GM19467 (cell line): ENCODE results near the gene UBL5.
"Not testable (repeated sequence)": the region's sequence is repeated elsewhere in the genome, so short reads cannot be mapped to it uniquely, and the experiment has no call there.

Source experiments
- ATAC-seq: cut with Tn5 transposase; IDR thresholded peaks from one replicate; pipeline ENCODE4 v1.9.1; 2021; ENCODE audit warnings: mild to moderate bottlenecking, moderate library complexity; ENCODE audit not compliant: unreplicated experiment

The UBL5 gene

DNA sequence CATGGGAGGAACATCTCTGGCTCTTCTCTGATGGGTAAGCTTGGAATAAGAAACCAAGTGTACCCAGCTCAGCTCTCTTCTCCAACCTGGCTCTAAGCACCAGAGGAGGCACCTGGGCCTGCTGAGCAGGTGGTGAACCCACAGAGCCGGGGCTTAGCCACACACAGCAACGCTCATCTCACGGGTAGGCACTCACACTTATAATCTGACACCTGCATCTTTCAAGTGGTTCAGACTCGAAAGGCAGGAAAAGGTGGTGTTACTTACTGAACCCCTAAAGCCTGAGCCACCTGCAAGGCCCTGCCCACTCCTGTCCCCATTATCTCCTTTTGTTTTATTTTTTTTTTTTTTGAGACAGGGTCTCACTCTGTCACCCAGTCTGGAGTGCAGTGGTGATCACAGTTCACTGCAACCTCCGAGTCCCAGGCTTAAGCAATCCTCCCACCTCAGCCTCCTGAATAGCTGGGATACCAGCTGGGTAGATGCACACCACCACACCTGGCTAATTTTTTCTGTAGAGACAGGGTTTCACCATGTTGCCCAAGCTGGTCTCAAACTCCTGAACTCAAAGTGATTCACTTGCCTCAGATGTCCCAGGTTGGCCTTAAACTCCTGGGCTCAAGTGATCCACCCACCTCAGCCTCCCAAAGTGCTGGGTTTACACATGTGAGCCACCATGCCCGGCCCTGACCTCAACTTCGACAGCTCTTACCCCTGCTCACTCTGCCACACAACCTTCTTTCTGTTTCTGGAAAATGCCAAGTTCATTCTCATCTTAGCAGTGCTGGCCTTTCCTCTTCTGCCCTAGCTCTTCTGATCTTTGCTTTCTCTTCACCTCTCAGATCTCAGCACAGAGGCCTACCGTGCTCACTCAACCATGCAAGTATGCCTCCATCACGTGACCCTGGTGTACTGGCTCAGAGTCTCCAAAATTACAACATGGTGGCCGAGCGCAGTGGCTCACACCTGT lies 18.6 kb upstream of the UBL5 start:
- ATAC-seq = no peak

DNA sequence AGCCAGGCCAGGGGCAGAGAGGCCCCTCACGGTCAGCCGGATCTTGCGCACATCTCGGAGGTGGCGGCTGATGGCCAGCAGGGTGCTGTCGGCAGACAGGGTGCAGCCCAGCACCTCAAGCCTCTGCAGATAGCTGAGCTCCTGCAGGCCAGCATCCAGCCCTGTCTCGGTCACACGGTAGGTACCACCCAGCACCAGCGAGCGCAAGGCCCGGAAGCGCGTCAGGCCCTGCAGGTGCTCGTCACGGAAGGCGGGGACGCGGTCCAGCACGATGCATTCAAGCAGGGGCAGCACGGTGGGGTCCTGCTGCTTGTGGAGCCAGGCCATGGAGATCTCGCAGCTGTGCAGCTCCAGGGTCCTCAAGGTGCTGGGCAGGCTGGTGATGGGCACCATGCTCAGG lies 16.6 kb upstream of the UBL5 start:
- ATAC-seq = no peak

DNA sequence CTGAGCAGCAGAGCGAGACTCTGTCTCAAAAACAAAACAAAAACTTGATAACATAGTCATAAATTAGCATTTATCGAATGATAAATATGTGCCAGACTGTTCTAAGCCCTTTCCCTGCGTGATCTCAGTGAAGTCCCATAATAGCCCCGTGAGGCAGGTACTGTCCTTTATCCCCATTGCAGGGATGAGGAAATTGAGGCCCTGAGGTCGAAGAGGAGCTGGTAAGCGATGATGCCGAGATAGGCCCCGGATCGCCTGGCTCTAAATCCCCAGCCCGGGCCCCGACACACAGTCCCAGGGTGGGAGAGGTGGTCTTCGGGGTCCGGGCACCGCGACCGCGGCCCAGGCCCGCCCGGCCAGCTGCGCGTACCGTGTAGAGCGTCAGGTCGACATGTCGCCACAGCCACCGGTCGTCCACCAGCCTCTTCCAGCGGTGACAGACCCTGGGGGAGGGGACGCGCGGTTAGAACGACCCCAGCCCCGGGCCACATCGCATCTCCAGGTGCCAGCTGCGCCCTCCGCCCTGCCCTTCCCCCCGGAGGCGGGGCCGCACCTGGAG lies 9.5 kb upstream of the UBL5 start:
- no peak for ATAC-seq

DNA sequence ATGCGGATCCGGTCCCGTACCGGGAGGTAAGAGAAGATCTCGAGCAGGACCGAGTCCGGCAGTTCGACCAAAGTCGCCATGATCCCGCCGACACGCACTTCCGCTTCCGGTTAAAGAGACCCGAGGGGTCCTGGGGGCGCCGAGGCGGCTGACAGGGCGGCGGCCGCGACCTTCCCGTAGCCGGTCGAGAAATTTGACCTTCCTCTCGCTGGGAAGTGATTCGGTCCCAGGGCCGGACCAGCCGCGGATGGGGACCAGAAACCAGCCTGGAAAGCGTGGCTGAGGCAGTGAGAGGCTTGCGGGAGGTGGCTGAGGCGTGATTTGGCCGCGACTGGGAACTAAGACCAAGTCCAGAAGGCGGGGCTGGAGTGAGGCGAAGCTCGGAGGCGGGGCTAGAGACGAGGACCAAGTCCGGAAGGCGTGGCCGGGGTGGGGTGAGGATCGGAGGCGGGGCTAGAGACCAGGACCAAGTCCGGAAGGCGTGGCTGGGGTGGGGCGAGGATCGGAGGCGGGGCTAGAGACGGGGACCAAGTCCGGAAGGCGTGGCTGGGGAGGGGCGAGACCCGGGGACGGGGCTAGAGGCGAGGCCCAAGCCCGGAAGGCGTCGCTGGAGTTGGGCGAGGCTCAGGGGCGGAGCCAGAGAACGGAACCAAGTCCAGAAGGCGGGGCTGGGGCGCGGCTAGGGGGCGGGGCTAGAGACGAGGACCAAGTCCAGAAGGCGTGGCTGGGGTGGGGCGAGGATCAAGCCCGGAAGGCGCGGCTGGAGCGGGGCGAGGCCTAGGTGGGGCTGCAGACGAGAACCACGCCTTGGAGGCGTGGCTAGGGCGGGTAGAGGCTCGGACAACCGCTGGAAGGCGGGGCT lies 8.8 kb upstream of the UBL5 start, which contains the start of gene FBXL12:
Gene FBXL12 (minus strand): TSS at position 346 of the 862 bp plus-strand sequence. CDS start 266 bp downstream, at position 80.
- ATAC-seq = peak; percentile 89

DNA sequence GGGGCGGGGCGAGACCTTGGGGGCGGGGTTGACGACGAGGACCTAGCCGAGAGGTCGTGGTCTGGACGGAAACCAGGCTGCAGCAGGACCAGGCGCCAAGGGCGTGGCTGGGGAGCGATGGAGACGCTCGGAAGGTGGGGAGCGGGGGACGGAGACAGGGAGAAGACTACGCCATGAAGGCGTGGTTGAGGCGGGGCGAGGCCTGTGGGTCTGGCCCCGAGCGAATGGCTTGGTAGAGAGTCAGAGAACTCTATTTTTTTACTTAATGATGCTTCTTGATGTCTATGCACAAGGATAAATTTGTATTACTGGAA lies 8.2 kb upstream of the UBL5 start:
- no peak for ATAC-seq

DNA sequence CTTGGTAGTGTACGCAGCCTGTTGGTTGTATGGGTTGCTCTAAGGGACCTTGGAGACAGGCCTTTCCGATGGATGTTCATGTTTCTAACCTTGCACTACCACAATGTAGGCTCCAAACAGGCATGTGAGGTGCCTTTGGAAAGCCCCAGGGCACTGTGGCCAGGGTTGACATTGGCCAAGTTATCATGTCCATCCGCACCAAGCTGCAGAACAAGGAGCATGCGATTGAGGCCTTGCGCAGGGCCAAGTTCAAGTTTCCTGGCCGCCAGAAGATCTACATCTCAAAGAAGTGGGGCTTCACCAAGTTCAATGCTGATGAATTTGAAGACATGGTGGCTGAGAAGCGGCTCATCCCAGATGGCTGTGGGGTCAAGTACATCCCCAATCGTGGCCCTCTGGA lies 7.7 kb upstream of the UBL5 start:
- not testable (repeated sequence) for ATAC-seq

DNA sequence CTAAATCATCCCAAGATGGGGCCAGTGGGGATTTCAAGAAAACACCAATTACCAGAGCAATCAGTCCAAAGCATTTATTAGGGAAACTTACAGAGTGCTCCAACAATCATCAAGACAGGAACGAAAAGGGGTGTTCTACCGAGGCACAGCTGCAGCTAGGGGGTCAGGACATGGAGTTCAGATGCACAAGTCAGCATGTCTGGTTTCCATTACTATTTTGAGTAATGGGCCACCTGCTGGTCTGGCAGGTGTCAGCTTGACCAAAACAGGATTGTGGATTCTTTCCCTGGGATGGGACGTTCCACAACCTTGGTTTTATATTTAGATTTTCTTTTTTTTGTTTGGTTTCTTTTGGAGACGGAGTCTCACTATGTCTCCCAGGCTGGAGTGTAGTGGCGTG lies 3.9 kb upstream of the UBL5 start:
- ATAC-seq = no peak

DNA sequence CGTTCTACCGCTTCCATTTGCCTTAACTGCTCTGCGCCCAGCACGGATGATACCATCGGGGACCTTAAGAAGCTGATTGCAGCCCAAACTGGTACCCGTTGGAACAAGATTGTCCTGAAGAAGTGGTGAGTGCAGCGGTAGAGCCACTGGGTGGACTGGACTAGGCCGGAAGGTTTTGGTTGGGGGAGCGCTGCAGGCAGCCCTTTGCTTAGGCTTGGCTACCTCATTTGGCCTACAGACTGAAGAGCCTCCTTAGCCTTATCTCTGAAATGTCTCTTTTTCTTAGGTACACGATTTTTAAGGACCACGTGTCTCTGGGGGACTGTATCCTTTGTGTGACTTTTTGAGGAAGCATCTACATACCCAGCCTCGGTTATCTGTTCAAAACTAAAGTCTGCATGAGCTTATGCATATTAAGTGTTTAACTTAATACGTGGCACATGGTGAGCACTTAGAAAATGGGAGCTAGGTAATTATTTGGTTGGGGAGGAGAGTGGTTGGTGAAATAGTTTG lies 889 bp downstream of the UBL5 start:
- ATAC-seq = no peak

DNA sequence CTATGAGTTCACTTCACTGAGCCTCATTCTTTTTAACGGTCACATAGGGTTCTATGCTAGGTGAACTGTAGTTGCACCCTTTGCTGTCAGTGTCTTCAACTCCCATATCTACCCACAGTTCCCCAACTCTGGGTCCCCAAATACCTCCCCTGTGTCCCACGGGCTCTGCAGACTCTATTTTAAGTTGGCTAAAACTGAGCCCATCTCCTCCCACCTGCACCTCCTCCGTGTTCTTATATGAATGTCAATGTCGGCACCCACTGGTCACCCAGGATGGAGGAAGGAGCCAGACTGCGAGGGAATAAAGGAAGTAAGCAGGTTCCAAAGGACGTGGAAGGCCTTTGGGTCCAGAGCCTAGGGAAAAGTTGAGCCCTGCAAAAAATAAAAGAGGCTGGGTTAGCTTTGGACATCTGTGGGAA lies 6.6 kb downstream of the UBL5 start:
- no peak for ATAC-seq

DNA sequence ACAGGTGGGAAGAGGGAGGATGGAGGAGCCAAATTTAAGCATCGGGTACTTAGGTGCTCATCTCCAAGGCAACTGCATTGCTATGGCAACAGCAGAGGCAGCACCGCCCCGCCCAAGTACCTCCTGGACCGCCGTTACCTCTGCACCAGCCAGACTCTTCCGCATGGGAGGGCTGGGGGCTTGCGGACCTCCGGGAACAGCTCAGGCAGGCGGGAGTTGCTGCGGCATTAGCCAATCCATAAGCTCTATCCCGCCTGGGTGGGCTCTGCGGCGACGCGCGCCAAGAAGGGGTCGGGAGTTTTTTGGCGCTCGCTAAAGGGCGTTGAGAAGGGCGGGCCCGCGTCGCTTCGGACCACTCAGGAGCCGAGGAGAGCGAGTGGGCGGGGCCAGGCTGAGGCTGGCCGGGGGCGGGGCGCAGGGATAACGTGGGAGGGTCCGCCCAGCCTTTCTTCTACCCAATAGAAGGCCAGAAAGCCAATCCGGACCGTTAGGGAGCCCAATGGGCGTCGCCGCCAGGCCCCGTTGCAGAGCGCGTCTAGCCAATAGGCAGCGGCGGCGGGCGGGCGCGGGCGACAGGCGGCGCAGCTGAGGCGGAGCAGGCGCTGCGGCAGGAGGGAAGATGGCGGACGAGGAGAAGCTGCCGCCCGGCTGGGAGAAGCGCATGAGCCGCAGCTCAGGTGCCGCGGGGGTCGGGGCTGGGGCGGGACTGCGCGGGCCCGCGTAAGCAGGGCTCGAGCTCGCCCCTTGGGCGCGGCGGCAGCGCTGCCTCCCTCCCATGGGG lies 7.2 kb downstream of the UBL5 start, which contains the start of gene PIN1:
Gene PIN1 (plus strand): TSS at position 593 of the 781 bp plus-strand sequence. CDS start 27 bp downstream, at position 620.
- peak; percentile 92 for ATAC-seq

DNA sequence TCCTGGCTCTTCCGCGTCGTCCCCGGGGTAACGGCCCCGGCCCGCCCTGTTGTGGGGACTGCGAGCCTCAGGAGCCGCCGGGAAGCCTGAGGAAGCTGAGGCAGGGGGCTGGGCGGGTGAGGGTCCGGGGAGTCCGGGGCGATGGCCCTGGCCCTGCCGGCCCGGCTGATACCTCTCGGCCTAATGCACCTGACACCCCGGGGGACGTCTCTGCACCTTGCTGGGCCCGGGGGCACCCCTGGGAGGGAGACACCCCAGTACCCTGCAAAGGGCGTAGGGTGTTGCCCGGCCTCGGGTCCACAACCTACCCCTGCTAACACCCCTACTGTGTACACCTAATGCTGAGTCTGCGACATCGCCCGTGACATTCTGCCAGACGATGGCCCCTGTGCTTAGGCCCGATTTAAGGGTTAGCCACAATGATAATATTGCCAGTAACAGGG lies 7.8 kb downstream of the UBL5 start:
- no peak for ATAC-seq

DNA sequence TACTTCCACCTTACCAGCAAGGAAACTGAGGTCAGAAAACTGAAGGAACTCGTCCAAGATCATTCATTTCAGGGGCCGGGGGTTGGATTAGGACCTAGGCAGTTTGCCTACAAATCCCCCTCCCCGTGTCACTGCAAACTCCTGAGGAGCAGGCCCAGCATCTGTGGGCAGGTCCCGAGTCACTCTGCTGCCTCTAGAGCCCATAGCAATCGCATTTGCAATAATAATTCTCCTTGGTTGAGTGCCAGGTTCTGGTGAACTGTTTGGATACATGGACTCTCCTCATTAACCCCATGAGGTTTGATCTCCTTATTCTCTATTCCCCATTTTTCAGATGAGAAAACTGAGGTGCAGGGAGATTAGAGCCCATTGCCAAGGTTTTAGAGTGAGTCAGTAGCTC lies 8.3 kb downstream of the UBL5 start:
- ATAC-seq = no peak

DNA sequence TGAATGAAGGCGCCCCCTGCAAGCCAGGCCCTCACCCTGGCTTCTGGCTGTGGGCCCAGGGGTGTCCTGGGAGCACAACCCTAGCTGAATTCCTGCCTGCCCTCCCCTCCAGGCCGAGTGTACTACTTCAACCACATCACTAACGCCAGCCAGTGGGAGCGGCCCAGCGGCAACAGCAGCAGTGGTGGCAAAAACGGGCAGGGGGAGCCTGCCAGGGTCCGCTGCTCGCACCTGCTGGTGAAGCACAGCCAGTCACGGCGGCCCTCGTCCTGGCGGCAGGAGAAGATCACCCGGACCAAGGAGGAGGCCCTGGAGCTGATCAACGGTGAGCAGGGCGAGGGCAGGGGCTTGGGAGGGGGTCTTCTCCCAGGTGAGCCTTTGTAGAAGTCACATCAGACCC lies 10.6 kb downstream of the UBL5 start:
- no peak for ATAC-seq

DNA sequence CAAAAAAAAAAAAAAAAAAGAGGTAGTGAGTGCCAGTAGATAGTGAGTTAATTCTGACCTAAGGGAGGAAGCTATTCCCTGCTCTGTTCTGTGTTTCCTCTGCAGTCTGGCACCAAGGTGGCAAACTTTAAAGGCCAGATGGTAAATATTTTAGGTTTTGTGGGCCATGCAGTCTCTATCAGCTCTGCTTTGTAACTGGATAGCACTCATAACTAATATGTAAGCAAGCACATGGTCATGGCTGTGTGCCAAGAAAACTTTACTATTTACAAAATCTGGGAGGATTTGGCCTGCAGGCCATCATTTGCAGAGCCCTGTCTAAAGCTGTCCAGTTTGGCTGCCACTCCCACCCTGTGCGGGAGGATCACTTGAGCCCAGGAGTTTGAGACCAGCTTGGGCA lies 11.7 kb downstream of the UBL5 start:
- ATAC-seq = no peak

DNA sequence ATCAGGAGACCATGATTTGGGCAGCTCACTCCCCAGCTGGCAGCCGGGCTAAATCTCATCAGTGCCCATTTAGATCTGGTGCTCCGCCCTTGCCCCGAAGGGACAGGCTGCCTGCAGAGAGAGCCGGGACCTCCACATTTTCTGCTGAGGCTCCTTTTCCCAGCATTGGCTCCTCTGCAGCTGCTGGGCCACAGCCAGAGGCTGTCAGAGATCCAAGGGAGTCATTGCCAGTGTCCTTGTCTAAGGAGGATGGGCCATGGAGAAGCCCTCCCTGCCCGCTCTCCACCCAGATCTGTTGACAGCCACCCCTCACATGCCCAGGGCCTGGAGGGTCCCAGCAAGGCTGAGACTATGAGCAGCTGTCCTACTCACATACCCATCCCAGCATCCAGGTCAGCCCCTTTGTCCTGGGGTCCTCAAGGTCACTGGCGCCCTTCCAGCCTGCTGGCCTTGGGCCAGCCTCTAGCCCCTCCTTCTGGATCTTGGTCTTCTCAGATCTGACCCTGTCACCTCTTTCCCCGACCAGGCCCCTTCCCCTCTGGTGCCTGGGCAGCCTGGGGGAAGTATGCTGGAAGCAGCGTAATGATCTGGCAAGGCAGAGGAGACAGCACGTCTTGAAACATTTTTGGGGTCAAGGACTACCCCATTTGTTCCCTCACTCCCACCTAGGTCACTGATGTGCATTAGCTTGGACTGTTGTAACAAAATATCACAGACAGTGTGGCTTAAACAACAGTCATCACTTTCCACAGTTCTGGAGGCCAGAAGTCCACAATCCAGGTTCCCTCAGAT lies 15.3 kb downstream of the UBL5 start:
- no peak for ATAC-seq

DNA sequence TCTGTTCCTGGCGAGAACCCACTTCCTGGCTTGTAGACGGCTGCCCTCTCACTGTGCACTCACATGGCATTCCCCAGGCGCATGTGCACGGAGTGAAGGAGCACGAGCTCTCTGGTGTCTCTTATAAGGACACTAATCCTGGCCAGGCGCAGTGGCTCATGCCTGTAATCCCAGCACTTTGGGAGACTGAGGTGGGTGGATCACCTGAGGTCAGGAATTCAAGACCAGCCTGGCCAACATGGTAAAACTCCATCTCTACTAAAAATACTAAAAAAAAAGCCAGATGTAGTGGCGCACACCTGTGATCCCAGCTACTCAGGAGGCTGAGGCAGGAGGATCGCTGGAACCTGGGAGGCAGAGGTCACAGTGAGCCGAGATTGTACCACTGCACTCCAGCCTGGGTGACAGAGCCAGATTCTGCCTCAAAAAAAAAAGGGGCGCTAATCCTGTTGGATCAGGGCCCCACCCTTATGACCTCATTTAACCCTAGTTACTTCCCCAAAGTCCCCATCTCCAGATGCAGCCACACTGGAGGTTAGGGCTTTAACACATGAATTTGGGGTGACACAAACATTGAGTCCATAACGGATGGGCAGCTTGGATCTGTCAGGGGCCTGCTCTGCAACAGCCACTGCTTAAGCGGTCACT lies 16.0 kb downstream of the UBL5 start:
- not testable (repeated sequence) for ATAC-seq

DNA sequence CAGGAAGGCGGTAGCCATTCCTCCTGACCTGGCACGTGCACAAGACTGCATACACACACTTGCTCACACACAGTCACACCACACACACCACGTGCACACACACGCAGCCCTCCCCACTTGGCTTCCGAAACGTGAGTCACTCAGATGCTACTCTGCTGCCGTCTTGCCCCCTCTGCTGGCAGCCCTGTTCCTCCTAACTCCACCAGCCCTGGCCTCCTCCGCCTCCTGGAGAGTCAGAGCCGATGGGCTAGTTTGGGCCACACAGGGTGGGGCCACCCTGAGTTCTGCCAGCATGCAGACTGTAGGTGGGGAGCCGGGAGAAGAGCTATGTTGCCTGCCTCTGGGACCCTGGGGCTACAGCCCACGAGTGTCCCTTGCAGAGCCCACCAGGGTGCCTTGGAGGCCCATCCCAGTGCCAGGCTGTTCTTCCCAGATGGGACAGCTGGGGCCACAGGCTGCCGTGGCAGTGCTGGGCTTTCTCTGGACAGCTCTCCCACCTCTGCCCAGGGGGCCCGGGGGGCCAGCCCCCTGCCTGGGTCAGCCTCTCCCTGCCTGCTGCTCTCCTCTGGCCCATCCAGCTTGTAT lies 19.5 kb downstream of the UBL5 start:
- no peak for ATAC-seq

DNA sequence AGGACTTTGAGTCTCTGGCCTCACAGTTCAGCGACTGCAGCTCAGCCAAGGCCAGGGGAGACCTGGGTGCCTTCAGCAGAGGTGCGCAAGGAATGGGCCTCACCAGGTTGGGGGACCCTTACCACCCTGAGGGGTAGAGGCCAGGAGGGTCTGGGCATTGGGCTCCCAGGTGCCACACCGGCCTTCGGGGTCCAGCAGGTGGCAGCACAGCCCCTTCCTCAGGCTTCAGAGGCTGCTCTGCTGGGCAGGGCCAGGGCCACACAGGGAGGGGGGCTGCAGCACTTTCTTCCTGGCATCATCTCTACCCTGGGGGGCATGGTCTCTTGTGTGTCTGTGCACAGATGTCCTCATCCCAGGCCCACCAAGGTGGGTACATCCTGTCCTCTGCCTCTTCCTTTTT lies 20.3 kb downstream of the UBL5 start:
- ATAC-seq = no peak

DNA sequence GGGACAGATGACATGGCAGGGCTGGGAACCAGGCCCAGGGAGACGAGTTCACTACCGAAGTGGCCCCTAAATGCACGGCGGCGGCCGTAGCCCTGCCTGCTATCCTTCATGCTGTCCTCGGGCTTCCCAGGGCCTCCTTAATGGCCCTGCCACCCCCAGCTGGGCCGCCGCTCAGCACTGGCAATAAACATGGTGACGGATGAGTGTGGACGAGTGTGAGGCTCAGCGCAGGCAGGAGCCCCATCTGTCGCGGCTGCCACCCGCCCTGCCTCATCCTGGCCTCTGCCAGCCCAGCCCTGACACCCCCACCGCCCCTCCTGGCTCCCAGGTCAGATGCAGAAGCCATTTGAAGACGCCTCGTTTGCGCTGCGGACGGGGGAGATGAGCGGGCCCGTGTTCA lies 21.0 kb downstream of the UBL5 start:
- no peak for ATAC-seq
